Ovary (tissue), 3 donors: ENCODE data around the gene USP24.

Experiments
- EP300 ChIP-seq: sonication (generic); formaldehyde crosslinking; IDR thresholded peaks from one replicate; pipeline ENCODE4 v1.6.1; 2017; ENCODE audit warnings: antibody characterized with exemption
- POLR2A ChIP-seq: fragments of 450-650 bp; IDR thresholded peaks from one replicate; pipeline ENCODE4 v1.6.1; 2017; ENCODE audit warnings: antibody characterized with exemption, mild to moderate bottlenecking, moderate library complexity
- TF ChIP-seq, protein P1 (sequence below), 3 donors: fragments of 450-650 bp in 2 of 3; fragments of 200-600 bp in 1 of 3; IDR thresholded peaks; one replicate each; pipeline versions ENCODE4 v1.5.1 to v1.8.0; 2016 to 2022; ENCODE audit warnings: antibody characterized with exemption in 3 of 3, mild to moderate bottlenecking in 1 of 3
- donor health status: DM: no; HTN: no; CAD: no.

DNA sequence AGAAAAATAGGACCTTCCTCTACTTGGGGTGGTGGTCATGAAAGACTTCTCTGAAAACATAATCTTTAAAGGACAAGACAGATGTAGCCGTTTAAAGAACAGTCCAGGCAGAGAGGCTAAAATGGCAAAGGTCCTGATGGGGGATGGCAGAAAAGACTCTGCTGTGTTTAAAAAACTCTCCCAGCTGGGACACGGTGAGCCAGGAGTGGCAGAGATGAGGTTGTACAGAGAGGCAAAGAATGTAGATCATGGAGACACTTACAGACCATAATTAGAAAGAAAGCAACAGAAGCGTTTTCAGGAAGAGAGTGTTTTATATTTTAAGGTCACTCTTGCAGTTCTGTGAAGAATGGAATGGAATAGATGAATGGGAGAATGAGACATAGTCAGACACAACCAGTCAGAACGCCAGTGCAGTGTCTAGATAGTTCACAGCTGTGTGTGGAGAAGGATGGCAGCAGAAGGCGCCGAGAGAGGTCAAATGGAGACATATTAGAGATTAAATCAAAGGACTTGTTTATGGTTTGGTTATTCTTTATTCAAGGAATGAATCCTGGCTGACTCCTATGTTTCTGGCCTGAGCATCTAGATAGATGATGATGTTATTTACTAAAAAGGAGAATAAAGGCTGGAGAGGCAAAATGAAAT lies 47.8 kb downstream of the USP24 start:
- TF ChIP-seq, protein P1, sequence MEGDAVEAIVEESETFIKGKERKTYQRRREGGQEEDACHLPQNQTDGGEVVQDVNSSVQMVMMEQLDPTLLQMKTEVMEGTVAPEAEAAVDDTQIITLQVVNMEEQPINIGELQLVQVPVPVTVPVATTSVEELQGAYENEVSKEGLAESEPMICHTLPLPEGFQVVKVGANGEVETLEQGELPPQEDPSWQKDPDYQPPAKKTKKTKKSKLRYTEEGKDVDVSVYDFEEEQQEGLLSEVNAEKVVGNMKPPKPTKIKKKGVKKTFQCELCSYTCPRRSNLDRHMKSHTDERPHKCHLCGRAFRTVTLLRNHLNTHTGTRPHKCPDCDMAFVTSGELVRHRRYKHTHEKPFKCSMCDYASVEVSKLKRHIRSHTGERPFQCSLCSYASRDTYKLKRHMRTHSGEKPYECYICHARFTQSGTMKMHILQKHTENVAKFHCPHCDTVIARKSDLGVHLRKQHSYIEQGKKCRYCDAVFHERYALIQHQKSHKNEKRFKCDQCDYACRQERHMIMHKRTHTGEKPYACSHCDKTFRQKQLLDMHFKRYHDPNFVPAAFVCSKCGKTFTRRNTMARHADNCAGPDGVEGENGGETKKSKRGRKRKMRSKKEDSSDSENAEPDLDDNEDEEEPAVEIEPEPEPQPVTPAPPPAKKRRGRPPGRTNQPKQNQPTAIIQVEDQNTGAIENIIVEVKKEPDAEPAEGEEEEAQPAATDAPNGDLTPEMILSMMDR (IDR thresholded peaks at IDR 0.05) = no peak
- no peak for TF ChIP-seq POLR2A
- TF ChIP-seq EP300 = no peak
